Endothelial cell (in vitro differentiated cells): ENCODE results near the gene FGF5. TPM values are rescaled to one million over a fixed set of nuclear protein-coding genes. Genes with fewer than 3 reads are reported as not detected.
A peak's percentile ranks its signal among the peaks of the same experiment; 100 is the strongest.

ENCODE experiments used
- DNase-seq: peaks from one replicate; pipeline ENCODE4 v3.0.0; 2021; ENCODE audit warnings: low spot score
- H3K27ac Mint-ChIP-seq: one replicate; pipeline ENCODE4 v1.8.0; 2021; ENCODE audit warnings: mixed read lengths, inconsistent platforms; ENCODE audit not compliant: unreplicated experiment
- H3K27me3 Mint-ChIP-seq: one replicate; pipeline ENCODE4 v1.8.0; 2021; ENCODE audit warnings: mild to moderate bottlenecking, moderate library complexity, mixed read lengths, inconsistent platforms; ENCODE audit not compliant: unreplicated experiment
- H3K36me3 Mint-ChIP-seq: one replicate; pipeline ENCODE4 v1.8.0; 2021; ENCODE audit warnings: mild to moderate bottlenecking, low read depth, mixed read lengths, inconsistent platforms; ENCODE audit not compliant: unreplicated experiment
- H3K4me1 Mint-ChIP-seq: one replicate; pipeline ENCODE4 v1.8.0; 2021; ENCODE audit warnings: mild to moderate bottlenecking, mixed read lengths, inconsistent platforms; ENCODE audit not compliant: unreplicated experiment
- H3K4me3 Mint-ChIP-seq: one replicate; pipeline ENCODE4 v1.8.0; 2021; ENCODE audit warnings: mild to moderate bottlenecking, mixed read lengths, inconsistent platforms; ENCODE audit not compliant: unreplicated experiment
- H3K9me3 Mint-ChIP-seq: one replicate; pipeline ENCODE4 v1.8.0; 2021; ENCODE audit warnings: mixed read lengths, inconsistent platforms; ENCODE audit not compliant: unreplicated experiment
- CTCF ChIP-seq: fragments of 200-600 bp; sonication (generic); IDR thresholded peaks from one replicate; pipeline ENCODE4 v1.5.0; 2021; ENCODE audit warnings: antibody characterized with exemption; ENCODE audit not compliant: unreplicated experiment
- total RNA-seq: library from RNA; stranded (reverse); fragmentation: NEBNext Ultra II Directional; extraction: Animal tissue kit (Norgen Biotek cat#: 25700); gene quantifications from one replicate; pipeline ENCODE4 v1.2.1, GENCODE V29; 2021; ENCODE audit not compliant: unreplicated experiment

Gene FGF5
- total RNA-seq, 1 donor from 2014 or later, result not detected

- H3K4me3 Mint-ChIP-seq, result peak overlapping the region; percentile 42
- no peak overlapping the region for H3K27ac Mint-ChIP-seq
- no peak for TF ChIP-seq CTCF
- peaks cover 3% of the 10 kb centered on the region for H3K36me3 Mint-ChIP-seq
- peaks cover 36% of the 10 kb centered on the region for H3K4me1 Mint-ChIP-seq
- DNase-seq, result no peak
- H3K27me3 Mint-ChIP-seq, result peaks cover 43% of the 10 kb centered on the region
- H3K9me3 Mint-ChIP-seq, result no peaks in the 10 kb centered on the region
These were observed 2.2 kb upstream of the FGF5 start for GRCh38 chr4:80264352-80264647.

- no peak for TF ChIP-seq CTCF
- H3K4me1 Mint-ChIP-seq, result peaks cover 36% of the 10 kb centered on the region
- H3K4me3 Mint-ChIP-seq, result peak overlapping the region; percentile 42
- H3K27ac Mint-ChIP-seq, result no peak overlapping the region
- H3K27me3 Mint-ChIP-seq, result peaks cover 43% of the 10 kb centered on the region
- H3K36me3 Mint-ChIP-seq, result peaks cover 3% of the 10 kb centered on the region
- H3K9me3 Mint-ChIP-seq, result no peaks in the 10 kb centered on the region
- DNase-seq, result no peak
These were observed 1.6 kb upstream of the FGF5 start for GRCh38 chr4:80264825-80265224.

- H3K4me3 Mint-ChIP-seq, result peak overlapping the region; percentile 90
- DNase-seq, result no peak
- TF ChIP-seq CTCF, result no peak
- peaks cover 36% of the 10 kb centered on the region for H3K4me1 Mint-ChIP-seq
- no peaks in the 10 kb centered on the region for H3K9me3 Mint-ChIP-seq
- H3K36me3 Mint-ChIP-seq, result peaks cover 3% of the 10 kb centered on the region
- no peak overlapping the region for H3K27ac Mint-ChIP-seq
- peaks cover 43% of the 10 kb centered on the region for H3K27me3 Mint-ChIP-seq
These were observed 752 bp upstream of the FGF5 start for GRCh38 chr4:80265571-80266252.

- Mint-ChIP-seq H3K36me3 (peaks cover 3% of the 10 kb centered on the region), H3K4me3 (peak overlapping the region; percentile 90), H3K9me3 (no peaks in the 10 kb centered on the region), H3K4me1 (peaks cover 36% of the 10 kb centered on the region), H3K27me3 (peaks cover 43% of the 10 kb centered on the region), H3K27ac (no peak overlapping the region)
- peak; percentile 31 for DNase-seq
- no peak for TF ChIP-seq CTCF
These were observed 477 bp downstream of the FGF5 start for GRCh38 chr4:80266902-80267380.

GRCh38 chr4:80268081-80268823, 1.8 kb downstream of the FGF5 start:
- TF ChIP-seq CTCF, result no peak
- no peak for DNase-seq
- Mint-ChIP-seq H3K27me3 (peaks cover 43% of the 10 kb centered on the region), H3K9me3 (no peaks in the 10 kb centered on the region), H3K4me3 (no peak overlapping the region), H3K4me1 (peaks cover 36% of the 10 kb centered on the region), H3K36me3 (peaks cover 3% of the 10 kb centered on the region), H3K27ac (no peak overlapping the region)
